22Rv1 (cell line): ENCODE data around the gene ATG101.

Experiments used
- ZFX ChIP-seq: fragments of 450-650 bp; IDR thresholded peaks from 2 replicates; pipeline ENCODE4 v1.6.1; 2017; ENCODE audit warnings: antibody characterized with exemption, borderline replicate concordance
- TF ChIP-seq, protein P1 (sequence below): fragments of 450-650 bp; IDR thresholded peaks from 2 replicates; pipeline ENCODE4 v1.5.1; 2017; ENCODE audit warnings: mild to moderate bottlenecking

GRCh38 chr12:52055731-52056711 is 13.8 kb upstream of the ATG101 start:
- TF ChIP-seq, protein P1, sequence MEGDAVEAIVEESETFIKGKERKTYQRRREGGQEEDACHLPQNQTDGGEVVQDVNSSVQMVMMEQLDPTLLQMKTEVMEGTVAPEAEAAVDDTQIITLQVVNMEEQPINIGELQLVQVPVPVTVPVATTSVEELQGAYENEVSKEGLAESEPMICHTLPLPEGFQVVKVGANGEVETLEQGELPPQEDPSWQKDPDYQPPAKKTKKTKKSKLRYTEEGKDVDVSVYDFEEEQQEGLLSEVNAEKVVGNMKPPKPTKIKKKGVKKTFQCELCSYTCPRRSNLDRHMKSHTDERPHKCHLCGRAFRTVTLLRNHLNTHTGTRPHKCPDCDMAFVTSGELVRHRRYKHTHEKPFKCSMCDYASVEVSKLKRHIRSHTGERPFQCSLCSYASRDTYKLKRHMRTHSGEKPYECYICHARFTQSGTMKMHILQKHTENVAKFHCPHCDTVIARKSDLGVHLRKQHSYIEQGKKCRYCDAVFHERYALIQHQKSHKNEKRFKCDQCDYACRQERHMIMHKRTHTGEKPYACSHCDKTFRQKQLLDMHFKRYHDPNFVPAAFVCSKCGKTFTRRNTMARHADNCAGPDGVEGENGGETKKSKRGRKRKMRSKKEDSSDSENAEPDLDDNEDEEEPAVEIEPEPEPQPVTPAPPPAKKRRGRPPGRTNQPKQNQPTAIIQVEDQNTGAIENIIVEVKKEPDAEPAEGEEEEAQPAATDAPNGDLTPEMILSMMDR, result no peak
- TF ChIP-seq ZFX, result no peak
